ENCODE results near the gene DDX39B.
"Not testable (repeated sequence)": the region's sequence is repeated elsewhere in the genome, so short reads cannot be mapped to it uniquely, and the experiment has no call there.

GRCh38 chr6:31499648-31500047, 42.2 kb downstream of the DDX39B start:
- TF ChIP-seq, protein P1, sequence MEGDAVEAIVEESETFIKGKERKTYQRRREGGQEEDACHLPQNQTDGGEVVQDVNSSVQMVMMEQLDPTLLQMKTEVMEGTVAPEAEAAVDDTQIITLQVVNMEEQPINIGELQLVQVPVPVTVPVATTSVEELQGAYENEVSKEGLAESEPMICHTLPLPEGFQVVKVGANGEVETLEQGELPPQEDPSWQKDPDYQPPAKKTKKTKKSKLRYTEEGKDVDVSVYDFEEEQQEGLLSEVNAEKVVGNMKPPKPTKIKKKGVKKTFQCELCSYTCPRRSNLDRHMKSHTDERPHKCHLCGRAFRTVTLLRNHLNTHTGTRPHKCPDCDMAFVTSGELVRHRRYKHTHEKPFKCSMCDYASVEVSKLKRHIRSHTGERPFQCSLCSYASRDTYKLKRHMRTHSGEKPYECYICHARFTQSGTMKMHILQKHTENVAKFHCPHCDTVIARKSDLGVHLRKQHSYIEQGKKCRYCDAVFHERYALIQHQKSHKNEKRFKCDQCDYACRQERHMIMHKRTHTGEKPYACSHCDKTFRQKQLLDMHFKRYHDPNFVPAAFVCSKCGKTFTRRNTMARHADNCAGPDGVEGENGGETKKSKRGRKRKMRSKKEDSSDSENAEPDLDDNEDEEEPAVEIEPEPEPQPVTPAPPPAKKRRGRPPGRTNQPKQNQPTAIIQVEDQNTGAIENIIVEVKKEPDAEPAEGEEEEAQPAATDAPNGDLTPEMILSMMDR (IDR thresholded peaks at IDR 0.05): not testable (repeated sequence)
- TF ChIP-seq EP300, POLR2AphosphoS5, POLR2A (IDR thresholded peaks at IDR 0.05): not testable (repeated sequence)

Data from gastroesophageal sphincter (tissue), 3 donors.